IMR-90 (cell line): ENCODE data around the gene ACBD7. TPM values are rescaled to one million over a fixed set of nuclear protein-coding genes. Genes with fewer than 3 reads are reported as not detected.

ENCODE experiments used
- ATAC-seq: fragments of 200-7000 bp; cut with Tn5 transposase; 2 replicates; pipeline ENCODE4 v1.9.1; 2020; ENCODE audit warnings: low read depth, mild to moderate bottlenecking, moderate library complexity
- BruUV-seq: library from RNA; stranded (reverse); fragments of 400-500 nt; replicated peaks from 2 replicates; lab custom pipeline; 2021; lab: Mats Ljungman, UMichigan
- CTCF ChIA-PET: fragments of 300-600 bp; formaldehyde crosslinking; extraction: SDS; loops from one replicate; lab custom pipeline; 2021; ENCODE audit warnings: antibody characterized with exemption; lab: Yijun Ruan, JAX
- POLR2A ChIA-PET: fragments of 300-600 bp; sonication (Branson Sonifier 250); formaldehyde crosslinking; loops from one replicate; lab custom pipeline; 2022; ENCODE audit warnings: antibody characterized with exemption; ENCODE audit not compliant: unreplicated experiment; lab: Charles Lee
- DNase-seq: peaks from one replicate; pipeline ENCODE4 v3.0.0; 2013
- H2AFZ ChIP-seq: replicated peaks from 2 replicates; pipeline ENCODE3; 2013; ENCODE audit warnings: low read length, mild to moderate bottlenecking; ENCODE audit not compliant: poor library complexity
- H2AK5ac ChIP-seq: 2 replicates; pipeline ENCODE4 v1.6.1; 2013; ENCODE audit warnings: low read depth, low read length, inconsistent platforms
- H2AK9ac ChIP-seq: replicated peaks from 2 replicates; pipeline ENCODE3; 2013; ENCODE audit warnings: mild to moderate bottlenecking, low read depth, low read length, moderate library complexity; ENCODE audit not compliant: poor library complexity
- H2BK120ac ChIP-seq: 2 replicates; pipeline ENCODE4 v1.6.1; 2013; ENCODE audit warnings: low read depth, low read length, inconsistent platforms
- H2BK15ac ChIP-seq: 3 replicates; pipeline ENCODE4 v1.6.1; 2013; ENCODE audit warnings: low read depth, low read length, inconsistent platforms
- H2BK20ac ChIP-seq: 2 replicates; pipeline ENCODE4 v1.6.1; 2013; ENCODE audit warnings: low read depth, mild to moderate bottlenecking, inconsistent platforms, low read length, moderate library complexity
- H2BK5ac ChIP-seq: 2 replicates; pipeline ENCODE4 v1.6.1; 2013; ENCODE audit warnings: mild to moderate bottlenecking, low read depth, low read length, inconsistent platforms; ENCODE audit not compliant: poor library complexity, severe bottlenecking
- H3K14ac ChIP-seq: replicated peaks from 2 replicates; pipeline ENCODE4 v1.6.1; 2013; ENCODE audit warnings: low read depth, low read length, inconsistent platforms
- H3K18ac ChIP-seq: 2 replicates; pipeline ENCODE4 v1.6.1; 2013; ENCODE audit warnings: low read depth, low read length, control low read depth
- H3K23ac ChIP-seq: 2 replicates; pipeline ENCODE4 v1.6.1; 2013; ENCODE audit warnings: low read depth, low read length, inconsistent platforms
- H3K27ac ChIP-seq: 2 replicates; pipeline ENCODE4 v1.5.1; 2013; ENCODE audit warnings: mild to moderate bottlenecking, control low read depth, low read length; ENCODE audit not compliant: insufficient read depth
- H3K27me3 ChIP-seq: 2 replicates; pipeline ENCODE4 v1.6.1; 2013; ENCODE audit warnings: low read length; ENCODE audit not compliant: control insufficient read depth, insufficient read depth
- H3K36me3 ChIP-seq: 2 replicates; pipeline ENCODE4 v1.6.1; 2013; ENCODE audit warnings: low read length, mixed read lengths; ENCODE audit not compliant: control insufficient read depth, insufficient read depth
- H3K4ac ChIP-seq: 2 replicates; pipeline ENCODE4 v1.6.1; 2013; ENCODE audit warnings: low read depth, low read length, inconsistent platforms
- H3K4me1 ChIP-seq: 2 replicates; pipeline ENCODE4 v1.6.1; 2013; ENCODE audit warnings: low read length, mixed read lengths; ENCODE audit not compliant: control insufficient read depth, insufficient read depth
- H3K4me2 ChIP-seq: 2 replicates; pipeline ENCODE4 v1.6.1; 2013; ENCODE audit warnings: low read depth, mild to moderate bottlenecking, control low read depth, low read length, moderate library complexity
- H3K4me3 ChIP-seq: 2 replicates; pipeline ENCODE4 v1.5.1; 2013; ENCODE audit warnings: low read depth, mild to moderate bottlenecking, control low read depth, low read length, moderate library complexity; ENCODE audit not compliant: insufficient read depth
- H3K56ac ChIP-seq: 2 replicates; pipeline ENCODE4 v1.6.1; 2013; ENCODE audit warnings: low read length, inconsistent platforms; ENCODE audit not compliant: insufficient read depth; ENCODE audit errors: extremely low read depth
- H3K79me1 ChIP-seq, 2 experiments: 2 replicates each; pipeline ENCODE4 v1.6.1; 2013; ENCODE audit warnings: low read length in 2 of 2, inconsistent platforms in 1 of 2, low read depth in 1 of 2
- H3K9ac ChIP-seq: 2 replicates; pipeline ENCODE4 v1.6.1; 2013; ENCODE audit warnings: low read depth, low read length, control low read depth
- H3K9me1 ChIP-seq: 2 replicates; pipeline ENCODE4 v1.6.1; 2013; ENCODE audit warnings: low read length, inconsistent platforms; ENCODE audit not compliant: insufficient read depth
- H3K9me3 ChIP-seq: 2 replicates; pipeline ENCODE4 v1.6.1; 2013; ENCODE audit warnings: low read length; ENCODE audit not compliant: control insufficient read depth, insufficient read depth
- H4K20me1 ChIP-seq: 2 replicates; pipeline ENCODE4 v1.6.1; 2013; ENCODE audit warnings: low read length, inconsistent platforms; ENCODE audit not compliant: insufficient read depth
- H4K5ac ChIP-seq: 2 replicates; pipeline ENCODE4 v1.6.1; 2013; ENCODE audit warnings: mild to moderate bottlenecking, low read depth, low read length, control low read depth
- H4K8ac ChIP-seq, 2 experiments: 2 replicates each; pipeline ENCODE4 v1.6.1; 2013; ENCODE audit warnings: low read depth in 2 of 2, low read length in 2 of 2, control low read depth in 1 of 2, inconsistent platforms in 1 of 2
- H4K91ac ChIP-seq: 2 replicates; pipeline ENCODE4 v1.6.1; 2013; ENCODE audit warnings: low read depth, low read length, inconsistent platforms; ENCODE audit not compliant: insufficient read depth
- BHLHE40 ChIP-seq: fragments of 150-350 bp; IDR thresholded peaks from 2 replicates; pipeline ENCODE4 v1.6.1; 2016; ENCODE audit warnings: mild to moderate bottlenecking, low read depth, low read length
- CEBPB ChIP-seq: IDR thresholded peaks from 2 replicates; pipeline ENCODE4 v1.6.1; 2012; ENCODE audit warnings: low read depth, low read length, improper control_type of control experiment
- CHD1 ChIP-seq: IDR thresholded peaks from 2 replicates; pipeline ENCODE4 v1.6.1; 2012; ENCODE audit warnings: low read depth, low read length, improper control_type of control experiment
- FOS ChIP-seq: fragments of 150-350 bp; IDR thresholded peaks from 2 replicates; pipeline ENCODE4 v1.6.1; 2016; ENCODE audit warnings: low read depth, low read length
- NFE2L2 ChIP-seq: fragments of 150-350 bp; IDR thresholded peaks from 2 replicates; pipeline ENCODE4 v1.6.1; 2016; ENCODE audit warnings: low read depth, mild to moderate bottlenecking, low read length
- POLR2A ChIP-seq: IDR thresholded peaks from 2 replicates; pipeline ENCODE4 v1.6.1; 2012; ENCODE audit warnings: mild to moderate bottlenecking, low read depth, low read length
- RAD21 ChIP-seq: IDR thresholded peaks from 2 replicates; pipeline ENCODE4 v1.6.1; 2012; ENCODE audit warnings: low read length, improper control_type of control experiment
- WGBS, 2 experiments: methylation state at CpG; one replicate each; pipeline versions ENCODE4 v1.1.5 to v1.1.7; 2013; ENCODE audit warnings: missing lambda C conversion rate in 2 of 2; ENCODE audit not compliant: insufficient read length in 1 of 2; ENCODE audit errors: extremely low coverage in 2 of 2; 5-methylcytosine and 5-hydroxymethylcytosine counted together
- dilution Hi-C: fragments of 300-500 bp; cut with HindIII; formaldehyde crosslinking; loops from one replicate; pipeline ENCODE4 v1.14.3; 2018; ENCODE audit warnings: low sequenced_read_pairs; ENCODE audit not compliant: unreplicated experiment
- in situ Hi-C: fragments of 300-500 bp; cut with MboI; formaldehyde crosslinking; loops from 3 replicates; pipeline ENCODE4 v1.14.3; 2019; ENCODE audit warnings: low sequenced_read_pairs, inconsistent platforms, mixed read lengths
- intact Hi-C: fragments of 100-400 bp; cut with micrococcal nuclease; formaldehyde crosslinking; loops from 2 replicates; pipeline ENCODE4 v1.10.0; 2022
- polyA plus RNA-seq, 3 experiments: library from polyadenylated mRNA; depleted of rRNA; stranded (reverse); fragments of >200 nt; gene quantifications; 2 replicates each; pipeline ENCODE4 v1.2.3, GENCODE V29; 2012; ENCODE audit warnings: low replicate concordance in 1 of 3
- total RNA-seq: library from RNA; depleted of rRNA; stranded (reverse); fragments of >200 nt; gene quantifications from 2 replicates; pipeline ENCODE4 v1.2.3, GENCODE V29; 2012
- TF ChIP-seq, protein P1 (sequence below): conservative IDR thresholded peaks from 2 replicates; pipeline ENCODE4 v1.5.1; 2012; ENCODE audit warnings: mild to moderate bottlenecking, low read depth, low read length, improper control_type of control experiment

The ACBD7 gene
- total and polyA plus RNA-seq, 2 of the 4 experiments (the other 2 are of a cell fraction): 0.29 to 0.54 TPM

DNA sequence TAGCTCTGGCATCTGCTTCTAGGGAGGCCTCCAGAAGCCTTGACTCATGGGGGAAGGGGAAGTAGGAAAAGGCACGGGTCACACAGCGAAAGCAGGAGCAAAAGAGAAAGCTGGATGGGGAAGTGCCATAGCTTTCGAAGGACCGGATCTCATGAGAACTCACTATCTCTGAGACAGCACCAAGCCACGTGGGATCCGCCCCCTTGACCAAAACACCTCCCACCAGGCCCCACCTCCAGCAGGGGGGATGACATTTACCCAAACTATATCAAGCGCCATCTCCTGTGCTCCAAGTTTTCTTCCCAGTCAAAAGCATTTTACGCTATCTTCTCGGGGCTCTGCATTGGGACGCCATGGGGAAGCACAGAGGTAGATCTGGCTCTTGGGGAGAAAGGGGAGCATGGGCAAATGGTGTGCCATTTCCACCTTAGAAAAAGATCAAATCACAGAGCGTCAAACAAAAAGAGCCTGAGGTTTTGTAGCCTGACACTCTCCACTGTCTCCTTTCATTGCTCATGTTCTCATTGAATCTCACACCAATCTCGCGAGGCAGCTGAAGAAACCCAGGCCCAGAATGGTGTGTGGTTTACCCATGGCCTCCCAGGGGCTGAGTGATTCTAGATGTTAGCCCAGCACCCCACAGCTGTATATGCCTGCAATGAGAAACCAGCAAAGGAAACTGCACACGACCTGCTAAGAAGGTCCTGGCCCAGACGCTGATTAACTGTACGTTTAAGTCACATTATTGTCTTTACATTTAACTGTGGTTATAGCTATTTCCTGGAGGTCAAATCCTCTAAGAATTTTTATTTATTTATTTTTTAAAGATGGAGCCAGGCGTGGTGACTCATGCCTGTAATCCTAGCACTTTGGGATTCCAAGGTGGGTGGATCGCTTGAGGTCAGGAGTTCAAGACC, 52.9 kb downstream of the ACBD7 start:
- peak overlapping the region; percentile 8; the same call in 1 of the 2 replicates for H3K27ac ChIP-seq
- no peak overlapping the region; the same call in 1 of the 2 replicates for H3K9ac ChIP-seq
- no peaks in the 10 kb centered on the region for H3K36me3 ChIP-seq
- no peak overlapping the region for H4K91ac ChIP-seq
- no peak overlapping the region for H2AK9ac ChIP-seq
- H3K4me3 ChIP-seq: no peak overlapping the region
- H3K79me1 ChIP-seq: no peaks in the 10 kb centered on the region
- intact Hi-C loops: no loop called here
- no CpG with 5 or more reads among the region's 18 CpGs for WGBS, 2 experiments
- H2BK20ac ChIP-seq: no peak overlapping the region
- no peak overlapping the region for H3K4me2 ChIP-seq
- peak overlapping the region; percentile 6; the same call in 1 of the 2 replicates for H3K23ac ChIP-seq
- in situ Hi-C loops: no loop called here
- TF ChIP-seq FOS (no peak), NFE2L2 (no peak), CEBPB (no peak), RAD21 (no peak), CHD1 (no peak), BHLHE40 (peak; percentile 70), POLR2A (no peak)
- TF ChIP-seq, protein P1, sequence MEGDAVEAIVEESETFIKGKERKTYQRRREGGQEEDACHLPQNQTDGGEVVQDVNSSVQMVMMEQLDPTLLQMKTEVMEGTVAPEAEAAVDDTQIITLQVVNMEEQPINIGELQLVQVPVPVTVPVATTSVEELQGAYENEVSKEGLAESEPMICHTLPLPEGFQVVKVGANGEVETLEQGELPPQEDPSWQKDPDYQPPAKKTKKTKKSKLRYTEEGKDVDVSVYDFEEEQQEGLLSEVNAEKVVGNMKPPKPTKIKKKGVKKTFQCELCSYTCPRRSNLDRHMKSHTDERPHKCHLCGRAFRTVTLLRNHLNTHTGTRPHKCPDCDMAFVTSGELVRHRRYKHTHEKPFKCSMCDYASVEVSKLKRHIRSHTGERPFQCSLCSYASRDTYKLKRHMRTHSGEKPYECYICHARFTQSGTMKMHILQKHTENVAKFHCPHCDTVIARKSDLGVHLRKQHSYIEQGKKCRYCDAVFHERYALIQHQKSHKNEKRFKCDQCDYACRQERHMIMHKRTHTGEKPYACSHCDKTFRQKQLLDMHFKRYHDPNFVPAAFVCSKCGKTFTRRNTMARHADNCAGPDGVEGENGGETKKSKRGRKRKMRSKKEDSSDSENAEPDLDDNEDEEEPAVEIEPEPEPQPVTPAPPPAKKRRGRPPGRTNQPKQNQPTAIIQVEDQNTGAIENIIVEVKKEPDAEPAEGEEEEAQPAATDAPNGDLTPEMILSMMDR: no peak
- H4K20me1 ChIP-seq: no peaks in the 10 kb centered on the region
- H3K14ac ChIP-seq: no peak overlapping the region; the same call in 1 of the 2 replicates
- 0 out of 2 replicates have a peak overlapping the region, but pooled peaks have one; percentile 1 for H2AK5ac ChIP-seq
- no peak overlapping the region for H3K4ac ChIP-seq
- H3K18ac ChIP-seq: no peak overlapping the region
- 0 out of 2 replicates have a peak, but pooled peaks cover 9% of the 10 kb centered on the region for H3K9me1 ChIP-seq
- peak overlapping the region; percentile 61 for H2AFZ ChIP-seq
- H4K8ac ChIP-seq: peak overlapping the region; percentile 18 to 33; a peak in 3 of 4 replicates
- ChIA-PET CTCF (no interaction called here), POLR2A (interaction anchor here (0.7 kb wide), 1 partner anchor 13 kb away, joined by 3 read pairs; no protein-coding TSS in a partner anchor)
- peaks cover 8% of the 10 kb centered on the region for H3K27me3 ChIP-seq
- ATAC-seq: peak; percentile 94
- dilution Hi-C loops: no loop called here
- H2BK5ac ChIP-seq: no peak overlapping the region
- H3K56ac ChIP-seq: no peak overlapping the region
- no peaks in the 10 kb centered on the region for H3K9me3 ChIP-seq
- BruUV-seq: no TSS peak
- no peak overlapping the region for H2BK120ac ChIP-seq
- no peak overlapping the region for H2BK15ac ChIP-seq
- peaks cover 8% of the 10 kb centered on the region; the same call in 1 of the 2 replicates for H3K4me1 ChIP-seq
- DNase-seq: peak; percentile 89
- H4K5ac ChIP-seq: no peak overlapping the region
